Adrenal gland (tissue), 19 donors: ENCODE results near the gene CCDC167. TPM values are rescaled to one million over a fixed set of nuclear protein-coding genes. Genes with fewer than 3 reads are reported as not detected.

Experiments used
- DNase-seq, 7 donors: peaks; one replicate each; pipeline ENCODE4 v3.0.0-alpha.2; 2019 to 2020
- H3K27ac ChIP-seq, 5 donors: fragments of 200-600 bp; sonication (generic) in 4 of 5; 1 replicate in 3 of 5; 2 replicates in 2 of 5; pipeline versions ENCODE4 v1.5.1 to v1.8.0; 2016 to 2020; ENCODE audit warnings: mild to moderate bottlenecking in 1 of 5
- H3K27me3 ChIP-seq: fragments of 200-600 bp; 2 replicates; pipeline ENCODE4 v1.8.0; 2021
- H3K36me3 ChIP-seq, 2 donors: fragments of 200-600 bp; replicated peaks in 1 of 2; 1 replicate in 1 of 2; 2 replicates in 1 of 2; pipeline versions ENCODE4 v1.5.1 to v1.8.0; 2018 to 2022
- H3K4me1 ChIP-seq, 2 donors: fragments of 200-600 bp; replicated peaks in 1 of 2; 1 replicate in 1 of 2; 2 replicates in 1 of 2; pipeline versions ENCODE4 v1.5.1 to v1.8.0; 2018 to 2021
- H3K4me3 ChIP-seq, 4 donors: fragments of 200-600 bp; sonication (generic) in 3 of 4; one replicate each; pipeline ENCODE4 v1.5.1; 2016 to 2018
- H3K9me3 ChIP-seq, 3 donors: fragments of 200-600 bp; sonication (generic) in 1 of 3; replicated peaks in 1 of 3; 1 replicate in 2 of 3; 2 replicates in 1 of 3; pipeline versions ENCODE4 v1.5.1 to v1.8.0; 2016 to 2021
- POLR2A ChIP-seq, 2 donors: fragments of 450-650 bp; IDR thresholded peaks; one replicate each; pipeline ENCODE4 v1.6.1; 2017; ENCODE audit warnings: antibody characterized with exemption in 2 of 2, mild to moderate bottlenecking in 2 of 2, moderate library complexity in 1 of 2
- WGBS, 4 donors: extraction: QIAGEN DNeasy Blood & Tissue Kit in 2 of 4; methylation state at CpG; one replicate each; pipeline versions ENCODE4 v1.1.5 to v1.1.7; 2013 to 2017; 5-methylcytosine and 5-hydroxymethylcytosine counted together
- intact Hi-C, 2 donors: fragments of 100-400 bp; cut with DNase I; formaldehyde crosslinking; loops; one replicate each; pipeline versions ENCODE4 v1.14.1 to v1.15.0; 2022 to 2023
- long read RNA-seq, 10 donors: library from polyadenylated mRNA in 3 of 10; unstranded in 2 of 10; stranded (forward) in 1 of 10; transcript quantifications; one replicate each; pipeline ENCODE4 v2.0.0 and lab custom pipeline, GENCODE V29; 2021 to 2026
- polyA plus RNA-seq, 3 donors: library from polyadenylated mRNA; stranded (reverse); fragments of 200-250 nt in 2 of 3; fragments of 350-450 nt in 1 of 3; fragmentation: Illumina TruSeq in 1 of 3; extraction: RNeasy Lipid Tissue Mini Kit (QIAGEN cat#74804) in 1 of 3; gene quantifications; one replicate each; pipeline ENCODE4 v1.2.3, GENCODE V29; 2013 to 2014
- total RNA-seq, 9 donors: library from RNA; depleted of rRNA in 4 of 9; stranded (reverse); fragments of >200 nt in 4 of 9; fragments of 120-200 nt in 1 of 9; fragmentation: NEBNext Ultra II Directional in 1 of 9; extraction: Animal tissue kit (Norgen Biotek cat#: 25700) in 1 of 9; gene quantifications; one replicate each; pipeline versions ENCODE4 v1.1.0 to v1.2.4, GENCODE V29; 2013 to 2023
- TF ChIP-seq, protein P1 (sequence below), 6 experiments: fragments of 450-650 bp in 4 of 6; fragments of 200-600 bp in 2 of 6; sonication (generic) in 1 of 6; IDR thresholded peaks; 1 replicate in 5 of 6; 2 replicates in 1 of 6; pipeline versions ENCODE4 v1.5.1 to v1.8.0; 2016 to 2021; ENCODE audit warnings: antibody characterized with exemption in 6 of 6, mild to moderate bottlenecking in 2 of 6, moderate library complexity in 1 of 6
- donor health status: healthy with polysubstance abuse.
- donor health status: Bipolar disorder and iron deficiency.
- donor health status: DM: yes; HTN: yes; CAD: no.
- donor health status: DM: no; HTN: no; CAD: no.
- donor health status: DM: no; HTN: no; CAD: no.
- donor health status: DM: yes; HTN: yes; CAD: no.

Gene CCDC167
- total RNA-seq (10 to 100 TPM; 14.4 to 69.2 (median 24.1) TPM), polyA plus RNA-seq (10 to 100 TPM; 17.5 to 52.3 (median 17.8) TPM)
- long read RNA-seq, donor 1, transcript CCDC167-201 (4 exons, 619 nt): major isoform, 59 of 67 reads
- long read RNA-seq, donor 1, partial matches to known transcripts: 8 of 67 reads
- long read RNA-seq, donor 1, other reads (novel, unspliced or antisense): 0 of 67 reads
- long read RNA-seq, donor 2, transcript CCDC167-201 (4 exons, 619 nt): major isoform, 16 of 16 reads
- long read RNA-seq, donor 2, partial matches to known transcripts: 0 of 16 reads
- long read RNA-seq, donor 2, other reads (novel, unspliced or antisense): 0 of 16 reads
- long read RNA-seq, donor 3, transcript CCDC167-201 (4 exons, 619 nt): major isoform, 42 of 56 reads
- long read RNA-seq, donor 3, partial matches to known transcripts: 9 of 56 reads
- long read RNA-seq, donor 3, other reads (novel, unspliced or antisense): 5 of 56 reads
- long read RNA-seq, donor 4, transcript CCDC167-201 (4 exons, 619 nt): major isoform, 7 of 7 reads
- long read RNA-seq, donor 4, partial matches to known transcripts: 0 of 7 reads
- long read RNA-seq, donor 4, other reads (novel, unspliced or antisense): 0 of 7 reads
- long read RNA-seq, donor 5, transcript CCDC167-201 (4 exons, 619 nt): major isoform, 25 of 25 reads
- long read RNA-seq, donor 5, partial matches to known transcripts: 0 of 25 reads
- long read RNA-seq, donor 5, other reads (novel, unspliced or antisense): 0 of 25 reads
- long read RNA-seq, donor 6, transcript CCDC167-201 (4 exons, 619 nt): major isoform, 11 of 12 reads
- long read RNA-seq, donor 6, partial matches to known transcripts: 1 of 12 reads
- long read RNA-seq, donor 6, other reads (novel, unspliced or antisense): 0 of 12 reads
- long read RNA-seq, donor 7, transcript CCDC167-201 (4 exons, 619 nt): major isoform, 24 of 31 reads
- long read RNA-seq, donor 7, partial matches to known transcripts: 7 of 31 reads
- long read RNA-seq, donor 7, other reads (novel, unspliced or antisense): 0 of 31 reads
- long read RNA-seq, donor 8, transcript CCDC167-201 (4 exons, 619 nt): major isoform, 39 of 53 reads
- long read RNA-seq, donor 8, partial matches to known transcripts: 7 of 53 reads
- long read RNA-seq, donor 8, other reads (novel, unspliced or antisense): 7 of 53 reads
- long read RNA-seq, donor 9, transcript CCDC167-201 (4 exons, 619 nt): major isoform, 28 of 28 reads
- long read RNA-seq, donor 9, partial matches to known transcripts: 0 of 28 reads
- long read RNA-seq, donor 9, other reads (novel, unspliced or antisense): 0 of 28 reads
- long read RNA-seq, donor 10, transcript CCDC167-201 (4 exons, 619 nt): major isoform, 9 of 9 reads
- long read RNA-seq, donor 10, partial matches to known transcripts: 0 of 9 reads
- long read RNA-seq, donor 10, other reads (novel, unspliced or antisense): 0 of 9 reads

GRCh38 chr6:37499433-37500293, at the start of gene CCDC167:
TSS of gene CCDC167 (minus strand) at chr6:37499893. CDS start at chr6:37499863, 30 bp downstream.
- H3K9me3 ChIP-seq: no peaks in the 10 kb centered on the region
- intact Hi-C loops: no loop called here
- peak; percentile 88 to 97 (median 95) for DNase-seq
- peaks cover 3 to 9% of the 10 kb centered on the region in 2 donors for H3K4me1 ChIP-seq
- no peak for TF ChIP-seq POLR2A (IDR thresholded peaks at IDR 0.05)
- TF ChIP-seq, protein P1, sequence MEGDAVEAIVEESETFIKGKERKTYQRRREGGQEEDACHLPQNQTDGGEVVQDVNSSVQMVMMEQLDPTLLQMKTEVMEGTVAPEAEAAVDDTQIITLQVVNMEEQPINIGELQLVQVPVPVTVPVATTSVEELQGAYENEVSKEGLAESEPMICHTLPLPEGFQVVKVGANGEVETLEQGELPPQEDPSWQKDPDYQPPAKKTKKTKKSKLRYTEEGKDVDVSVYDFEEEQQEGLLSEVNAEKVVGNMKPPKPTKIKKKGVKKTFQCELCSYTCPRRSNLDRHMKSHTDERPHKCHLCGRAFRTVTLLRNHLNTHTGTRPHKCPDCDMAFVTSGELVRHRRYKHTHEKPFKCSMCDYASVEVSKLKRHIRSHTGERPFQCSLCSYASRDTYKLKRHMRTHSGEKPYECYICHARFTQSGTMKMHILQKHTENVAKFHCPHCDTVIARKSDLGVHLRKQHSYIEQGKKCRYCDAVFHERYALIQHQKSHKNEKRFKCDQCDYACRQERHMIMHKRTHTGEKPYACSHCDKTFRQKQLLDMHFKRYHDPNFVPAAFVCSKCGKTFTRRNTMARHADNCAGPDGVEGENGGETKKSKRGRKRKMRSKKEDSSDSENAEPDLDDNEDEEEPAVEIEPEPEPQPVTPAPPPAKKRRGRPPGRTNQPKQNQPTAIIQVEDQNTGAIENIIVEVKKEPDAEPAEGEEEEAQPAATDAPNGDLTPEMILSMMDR (IDR thresholded peaks at IDR 0.05): no peak
- H3K36me3 ChIP-seq: no peaks in the 10 kb centered on the region
- WGBS, 4 donors: 1 to 2% (median 2%) methylated on average over 36 to 38 of the region's 38 CpGs
- H3K27me3 ChIP-seq: no peaks in the 10 kb centered on the region
- peak within 1 kb of the TSS; percentile 9 to 87 (median 64) for H3K4me3 ChIP-seq
- peak within 1 kb of the TSS in 1 of 5 donors; percentile 45 for H3K27ac ChIP-seq

GRCh38 chr6:37549154-37549553, 49.5 kb upstream of the CCDC167 start:
- WGBS, 4 donors: 52 to 83% (median 71%) methylated on average over 5 to 7 of the region's 7 CpGs

DNA sequence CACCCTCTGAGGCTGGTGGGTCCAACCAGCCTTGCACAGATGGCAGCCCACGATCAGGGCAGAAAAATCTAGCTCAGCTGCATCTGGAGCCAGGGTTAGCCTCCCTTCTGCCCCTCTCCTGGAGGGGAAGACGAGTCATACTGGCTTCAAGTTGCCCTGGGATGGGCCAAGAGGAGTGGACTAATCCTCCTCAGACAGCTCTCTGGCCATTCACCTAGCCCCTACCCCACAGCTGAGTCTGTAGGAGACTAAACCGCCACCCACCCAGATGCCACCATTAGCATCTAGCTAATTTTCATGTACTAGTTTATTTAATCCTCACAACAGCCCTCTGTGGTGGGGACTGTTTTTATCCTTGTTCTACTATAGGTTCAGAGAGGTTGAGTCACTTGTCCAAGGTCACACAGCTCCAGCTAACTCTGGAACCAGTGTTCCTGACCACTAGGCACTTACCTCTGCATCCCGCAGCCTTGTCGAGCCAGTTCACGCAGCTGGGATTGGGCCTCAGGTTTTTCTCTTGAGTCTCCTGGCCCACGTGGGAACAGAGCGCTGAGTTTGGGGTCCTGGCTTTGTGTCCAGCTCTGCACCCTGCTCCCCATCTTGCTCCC, 48.5 kb upstream of the CCDC167 start:
- Histone ChIP-seq H3K27ac (no peak overlapping the region), H3K4me3 (no peak overlapping the region), H3K36me3 (no peaks in the 10 kb centered on the region), H3K4me1 (peaks cover 0 to 5% of the 10 kb centered on the region in 2 donors), H3K27me3 (no peaks in the 10 kb centered on the region), H3K9me3 (no peaks in the 10 kb centered on the region)
- WGBS, 4 donors: 73 to 87% (median 77%) methylated on average over 5 to 8 of the region's 8 CpGs
- DNase-seq: no peak
- TF ChIP-seq POLR2A (IDR thresholded peaks at IDR 0.05): no peak
- TF ChIP-seq, protein P1 (IDR thresholded peaks at IDR 0.05): no peak
- intact Hi-C loops: no loop called here

More at GRCh38 chr6:37549154-37549553, 49.5 kb upstream of the CCDC167 start:
- peaks cover 0 to 5% of the 10 kb centered on the region in 2 donors for H3K4me1 ChIP-seq
- no peaks in the 10 kb centered on the region for H3K27me3 ChIP-seq
- TF ChIP-seq, protein P1 (IDR thresholded peaks at IDR 0.05): no peak
- no peak for TF ChIP-seq POLR2A (IDR thresholded peaks at IDR 0.05)
- DNase-seq: no peak
- H3K36me3 ChIP-seq: no peaks in the 10 kb centered on the region
- intact Hi-C loops: no loop called here
- H3K4me3 ChIP-seq: no peak overlapping the region
- H3K27ac ChIP-seq: no peak overlapping the region
- H3K9me3 ChIP-seq: no peaks in the 10 kb centered on the region
